HG03196 (cell line): ENCODE measurements around the gene PTGIS.

Source experiments
- ATAC-seq: cut with Tn5 transposase; IDR thresholded peaks from one replicate; pipeline ENCODE4 v1.9.1; 2021; ENCODE audit not compliant: unreplicated experiment

PTGIS gene

GRCh38 chr20:49595811-49596561 lies 28.0 kb upstream of the PTGIS start:
- no peak for ATAC-seq

GRCh38 chr20:49595346-49595745 lies 27.4 kb upstream of the PTGIS start:
- no peak for ATAC-seq

GRCh38 chr20:49594931-49595315 lies 27.0 kb upstream of the PTGIS start:
- no peak for ATAC-seq

GRCh38 chr20:49594143-49594930 lies 26.4 kb upstream of the PTGIS start:
- no peak for ATAC-seq

GRCh38 chr20:49593466-49594142 lies 25.7 kb upstream of the PTGIS start:
- ATAC-seq, result no peak

- no peak for ATAC-seq
Measured at GRCh38 chr20:49592120-49592519, 24.2 kb upstream of the PTGIS start.

- ATAC-seq, result no peak
Measured at GRCh38 chr20:49591217-49591865, 23.4 kb upstream of the PTGIS start.

GRCh38 chr20:49590163-49591017 lies 22.5 kb upstream of the PTGIS start:
- ATAC-seq, result no peak

GRCh38 chr20:49589747-49590146 lies 21.8 kb upstream of the PTGIS start:
- ATAC-seq, result no peak

GRCh38 chr20:49587111-49587570 lies 19.2 kb upstream of the PTGIS start:
- no peak for ATAC-seq

GRCh38 chr20:49585585-49586245 lies 17.8 kb upstream of the PTGIS start:
- no peak for ATAC-seq

GRCh38 chr20:49584418-49585382 lies 16.8 kb upstream of the PTGIS start:
- no peak for ATAC-seq

GRCh38 chr20:49583669-49584417 lies 15.9 kb upstream of the PTGIS start:
- ATAC-seq, result no peak

GRCh38 chr20:49583343-49583668 lies 15.4 kb upstream of the PTGIS start:
- ATAC-seq, result no peak

- ATAC-seq, result no peak
Measured at GRCh38 chr20:49582413-49583334, 14.7 kb upstream of the PTGIS start.

GRCh38 chr20:49581482-49581881 lies 13.5 kb upstream of the PTGIS start:
- ATAC-seq, result no peak

GRCh38 chr20:49580813-49581174 lies 12.9 kb upstream of the PTGIS start:
- no peak for ATAC-seq
